Measurements from ENCODE around the gene CLIP2.

The CLIP2 gene

DNA sequence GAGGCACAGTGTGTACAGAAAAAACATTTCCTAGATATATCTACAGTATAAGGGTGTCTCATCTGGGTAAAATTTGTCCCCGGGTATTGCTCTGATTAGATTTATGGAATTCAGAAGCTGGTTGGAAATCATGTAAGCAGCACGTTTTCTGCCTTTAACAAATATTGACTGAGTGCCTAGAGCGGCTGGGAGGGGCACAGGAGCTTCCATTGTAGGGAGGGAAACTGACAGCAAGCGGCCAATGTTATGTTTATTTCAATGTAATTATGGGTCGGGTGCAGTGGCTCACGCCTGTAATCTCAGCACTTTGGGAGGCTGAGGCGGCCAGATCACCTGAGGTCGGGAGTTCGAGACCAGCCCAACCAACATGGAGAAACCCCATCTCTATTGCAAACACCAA, 30.6 kb upstream of the CLIP2 start:
- ChIA-PET CTCF (interaction anchor here (1.5 to 2.1 kb wide), 2 partner anchors 28 to 52 kb away, joined by 3 to 4 read pairs; no protein-coding TSS in a partner anchor), POLR2A (no interaction called here)
- no peak for DNase-seq (ENCODE audit: extremely low spot score)
- TF ChIP-seq, protein P1, sequence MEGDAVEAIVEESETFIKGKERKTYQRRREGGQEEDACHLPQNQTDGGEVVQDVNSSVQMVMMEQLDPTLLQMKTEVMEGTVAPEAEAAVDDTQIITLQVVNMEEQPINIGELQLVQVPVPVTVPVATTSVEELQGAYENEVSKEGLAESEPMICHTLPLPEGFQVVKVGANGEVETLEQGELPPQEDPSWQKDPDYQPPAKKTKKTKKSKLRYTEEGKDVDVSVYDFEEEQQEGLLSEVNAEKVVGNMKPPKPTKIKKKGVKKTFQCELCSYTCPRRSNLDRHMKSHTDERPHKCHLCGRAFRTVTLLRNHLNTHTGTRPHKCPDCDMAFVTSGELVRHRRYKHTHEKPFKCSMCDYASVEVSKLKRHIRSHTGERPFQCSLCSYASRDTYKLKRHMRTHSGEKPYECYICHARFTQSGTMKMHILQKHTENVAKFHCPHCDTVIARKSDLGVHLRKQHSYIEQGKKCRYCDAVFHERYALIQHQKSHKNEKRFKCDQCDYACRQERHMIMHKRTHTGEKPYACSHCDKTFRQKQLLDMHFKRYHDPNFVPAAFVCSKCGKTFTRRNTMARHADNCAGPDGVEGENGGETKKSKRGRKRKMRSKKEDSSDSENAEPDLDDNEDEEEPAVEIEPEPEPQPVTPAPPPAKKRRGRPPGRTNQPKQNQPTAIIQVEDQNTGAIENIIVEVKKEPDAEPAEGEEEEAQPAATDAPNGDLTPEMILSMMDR (IDR thresholded peaks at IDR 0.05; ENCODE audit: control extremely low read depth, extremely low read depth, low read depth, missing control alignments) = no peak

DNA sequence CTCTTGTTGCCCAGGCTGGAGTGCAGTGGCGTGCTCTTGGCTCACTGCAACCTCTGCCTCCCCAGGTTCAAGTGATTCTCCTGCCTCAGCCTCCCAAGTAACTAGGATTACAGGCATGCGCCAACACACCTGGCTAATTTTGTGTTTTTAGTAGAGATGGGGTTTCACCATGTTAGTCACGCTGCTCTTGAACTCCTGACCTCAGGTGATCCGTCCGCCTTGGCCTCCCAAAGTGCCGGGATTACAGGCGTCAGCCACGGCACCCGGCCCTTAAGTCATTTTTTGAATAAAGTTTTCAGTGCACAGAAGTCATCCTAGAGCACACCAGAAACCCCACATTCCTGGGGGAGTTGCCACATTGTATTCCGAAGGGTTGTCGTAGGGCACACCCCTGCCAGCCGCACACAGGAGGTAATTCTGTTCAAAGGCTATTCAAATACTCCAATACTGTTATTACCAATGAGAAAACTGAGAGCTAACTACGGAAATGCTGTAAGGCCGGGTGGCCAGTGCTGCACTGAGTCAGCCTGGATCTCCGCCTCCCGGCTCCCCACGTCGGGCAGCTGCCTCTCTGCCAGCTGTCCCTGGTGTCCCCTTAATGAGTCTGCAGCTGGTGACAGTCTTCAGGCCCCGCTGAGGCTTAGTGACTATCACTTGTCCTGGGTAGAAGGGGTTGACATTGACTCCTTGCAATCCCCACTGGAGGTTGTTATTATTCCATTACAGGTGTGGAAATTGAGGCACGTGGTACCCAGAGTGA, 26.4 kb upstream of the CLIP2 start:
- TF ChIP-seq, protein P1 (IDR thresholded peaks at IDR 0.05; ENCODE audit: control extremely low read depth, extremely low read depth, low read depth, missing control alignments) = no peak
- POLR2A ChIA-PET = interaction anchor here (1.0 kb wide), 1 partner anchor 13 kb away, joined by 3 read pairs; no protein-coding TSS in a partner anchor
- CTCF ChIA-PET = interaction anchor here (1.5 to 1.6 kb wide), 2 partner anchors 9 to 21 kb away, joined by 4 read pairs; partner anchors contain the start of gene RFC2
- no peak for DNase-seq (ENCODE audit: extremely low spot score)

DNA sequence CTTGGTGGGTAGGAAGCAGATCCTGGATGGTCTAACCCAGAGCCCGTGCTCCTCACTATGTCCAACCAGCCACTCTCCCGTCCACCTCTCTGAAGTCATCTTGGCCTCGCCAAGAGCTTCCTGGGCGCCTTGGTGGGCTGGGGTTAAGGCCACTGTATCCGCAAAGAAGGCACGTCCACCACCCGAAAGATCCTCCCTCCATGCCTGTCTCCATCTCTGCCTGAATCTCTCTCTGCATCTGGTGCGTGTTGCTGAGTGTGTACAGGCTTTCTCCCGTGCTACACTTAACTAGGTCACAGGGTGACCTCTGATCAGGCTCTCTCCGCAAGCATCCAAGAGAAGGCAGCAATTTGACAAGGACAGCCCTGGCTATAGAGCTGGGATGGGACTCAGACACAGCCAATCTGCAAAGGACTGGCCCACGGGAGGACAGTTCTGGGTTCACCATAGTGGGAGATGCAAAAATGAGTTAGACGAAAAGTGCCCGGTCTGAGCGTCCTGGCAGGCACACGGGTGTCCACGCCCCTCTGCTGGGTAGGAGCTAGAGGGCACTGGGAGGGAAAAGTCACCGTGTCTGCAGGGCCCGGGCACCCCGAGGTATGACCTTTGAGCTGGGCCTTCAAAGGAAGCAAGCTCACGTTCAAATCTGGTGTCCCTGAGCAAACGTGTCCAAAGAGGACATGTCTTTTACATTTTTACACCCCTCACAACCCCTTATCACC, 25.6 kb upstream of the CLIP2 start:
- TF ChIP-seq, protein P1 (IDR thresholded peaks at IDR 0.05; ENCODE audit: control extremely low read depth, extremely low read depth, low read depth, missing control alignments) = no peak
- ChIA-PET CTCF (interaction anchor here (0.8 to 1.6 kb wide), 5 partner anchors 10 to 57 kb away, joined by 3 to 5 read pairs (median 4); partner anchors contain the start of gene RFC2), POLR2A (interaction anchor here (1.0 kb wide), 1 partner anchor 12 kb away, joined by 3 read pairs; no protein-coding TSS in a partner anchor)

DNA sequence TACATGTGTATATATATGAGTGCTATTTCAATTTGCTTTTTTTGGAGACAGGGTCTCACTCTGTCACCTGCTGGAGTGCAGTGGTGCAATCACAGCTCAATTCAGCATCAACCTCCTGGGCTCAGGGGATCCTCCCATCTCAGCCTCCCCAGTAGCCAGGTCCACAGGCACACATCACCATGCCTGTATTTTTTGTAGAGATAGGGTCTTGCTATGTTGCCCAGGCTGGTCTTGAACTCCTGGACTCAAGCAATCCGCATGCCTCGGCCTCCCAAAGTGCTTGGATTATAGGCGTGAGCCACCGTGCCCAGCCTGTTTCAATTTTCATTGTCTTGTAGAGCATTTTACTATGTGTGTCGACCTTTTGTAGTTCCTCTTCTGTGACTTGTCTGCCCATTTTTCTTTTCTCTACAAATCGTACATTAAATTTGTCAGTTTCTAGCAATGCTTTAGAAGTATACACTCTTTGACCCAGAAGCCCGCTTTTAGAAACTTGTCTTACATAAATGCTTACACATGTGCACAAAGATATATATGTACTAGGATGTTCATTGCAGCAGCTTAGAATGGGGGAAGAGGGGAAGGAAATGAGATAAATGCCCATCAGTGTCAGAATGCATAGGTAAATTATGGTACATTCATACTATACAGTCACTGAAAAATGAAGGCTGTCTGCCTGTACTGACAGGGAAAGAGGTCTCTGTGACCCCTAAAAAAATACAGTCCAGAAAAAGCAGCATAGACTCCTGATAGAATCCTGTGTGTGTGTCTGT, 22.8 kb upstream of the CLIP2 start:
- TF ChIP-seq, protein P1 (IDR thresholded peaks at IDR 0.05; ENCODE audit: control extremely low read depth, extremely low read depth, low read depth, missing control alignments) = no peak
- no peak for DNase-seq (ENCODE audit: extremely low spot score)
- ChIA-PET CTCF (interaction anchor here (1.0 kb wide), 1 partner anchor 60 kb away, joined by 5 read pairs; no protein-coding TSS in a partner anchor), POLR2A (no interaction called here)

More for the DNA sequence above, 25.6 kb upstream of the CLIP2 start:
- no peak for DNase-seq (ENCODE audit: extremely low spot score)

DNA sequence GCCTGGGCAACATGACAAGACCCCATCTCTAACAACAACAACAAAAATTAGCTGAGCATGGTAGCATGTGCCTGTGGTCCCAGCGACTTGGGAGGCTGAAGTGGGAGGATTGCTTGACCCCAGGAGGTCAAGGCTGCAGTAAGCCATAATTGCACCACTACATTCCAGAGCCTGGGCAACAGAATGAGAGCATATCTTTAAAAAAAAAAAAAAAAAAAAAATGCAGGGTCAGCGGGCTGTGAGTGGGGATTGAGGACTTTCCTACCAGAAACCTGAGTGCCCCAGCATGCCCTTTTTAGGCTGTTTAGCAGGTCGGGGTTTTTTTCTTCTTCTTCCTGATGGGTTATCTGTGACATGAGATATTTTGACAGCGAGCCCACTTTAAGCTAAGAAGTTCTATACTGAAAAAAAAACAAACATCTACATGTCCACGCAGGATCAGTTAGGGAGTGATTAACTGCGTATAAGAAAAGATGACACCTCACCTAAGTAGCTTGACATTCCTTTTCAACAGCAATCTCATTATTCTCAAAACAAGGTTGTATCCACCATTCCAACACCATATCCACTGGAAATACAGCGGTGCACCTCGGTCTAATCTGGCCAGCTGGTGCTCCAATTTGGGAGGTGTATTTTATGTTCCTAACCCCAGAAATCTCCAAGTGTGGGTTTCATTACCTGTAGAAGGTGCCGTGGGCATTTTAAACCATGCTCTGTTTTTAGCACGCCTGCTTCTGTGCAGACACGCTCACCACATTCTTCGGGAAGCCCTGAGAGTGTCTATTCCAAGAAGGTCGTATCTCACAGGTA, 21.2 kb upstream of the CLIP2 start:
- ChIA-PET POLR2A (no interaction called here), CTCF (interaction anchor here (1.1 to 1.3 kb wide), 4 partner anchors 16 to 62 kb away, joined by 3 to 6 read pairs (median 3); no protein-coding TSS in a partner anchor)
- TF ChIP-seq, protein P1 (IDR thresholded peaks at IDR 0.05; ENCODE audit: control extremely low read depth, extremely low read depth, low read depth, missing control alignments) = no peak
- no peak for DNase-seq (ENCODE audit: extremely low spot score)

All from GM10248 (cell line).